Heart right ventricle (tissue), 16 donors: Measurements from ENCODE around the gene ADAR. TPM values are rescaled to one million over a fixed set of nuclear protein-coding genes. Genes with fewer than 3 reads are reported as not detected.
A peak's percentile ranks its signal among the peaks of the same experiment; 100 is the strongest.

Experiments
- ATAC-seq, 8 donors: fragments of 200-7000 bp; cut with Tn5 transposase; one replicate each; pipeline ENCODE4 v1.9.1; 2020; ENCODE audit warnings: mild to moderate bottlenecking in 8 of 8, moderate library complexity in 8 of 8, moderate number of reproducible peaks in 1 of 8
- DNase-seq, 2 donors: peaks; one replicate each; pipeline ENCODE4 v3.0.0-alpha.2; 2020
- H3K27ac ChIP-seq, 10 donors: fragments of 200-600 bp; sonication (generic) in 2 of 10; one replicate each; pipeline versions ENCODE4 v1.5.0 to v1.8.0; 2020 to 2022; ENCODE audit warnings: mild to moderate bottlenecking in 3 of 10
- H3K27me3 ChIP-seq, 7 donors: fragments of 200-600 bp; one replicate each; pipeline ENCODE4 v1.8.0; 2021 to 2022; ENCODE audit warnings: mild to moderate bottlenecking in 2 of 7
- H3K36me3 ChIP-seq, 9 donors: fragments of 200-600 bp; sonication (generic) in 1 of 9; one replicate each; pipeline versions ENCODE4 v1.5.0 to v1.8.0; 2020 to 2022; ENCODE audit warnings: mild to moderate bottlenecking in 2 of 9
- H3K4me1 ChIP-seq, 9 donors: fragments of 200-600 bp; sonication (generic) in 1 of 9; one replicate each; pipeline versions ENCODE4 v1.5.0 to v1.8.0; 2020 to 2022; ENCODE audit warnings: mild to moderate bottlenecking in 4 of 9
- H3K4me3 ChIP-seq, 10 donors: fragments of 200-600 bp; sonication (generic) in 2 of 10; one replicate each; pipeline versions ENCODE4 v1.5.0 to v1.8.0; 2020 to 2022; ENCODE audit warnings: mild to moderate bottlenecking in 7 of 10, moderate library complexity in 2 of 10
- H3K9me3 ChIP-seq, 11 donors: fragments of 200-600 bp in 10 of 11; sonication (generic) in 2 of 11; one replicate each; pipeline versions ENCODE4 v1.5.0 to v1.8.0; 2013 to 2022; ENCODE audit warnings: mild to moderate bottlenecking in 2 of 11, control low read depth in 1 of 11, moderate library complexity in 1 of 11
- WGBS, 2 donors: extraction: QIAGEN DNeasy Blood & Tissue Kit; methylation state at CpG; one replicate each; pipeline ENCODE4 v1.1.7; 2013; ENCODE audit warnings: inconsistent platforms in 1 of 2; 5-methylcytosine and 5-hydroxymethylcytosine counted together
- intact Hi-C, 10 donors: fragments of 100-400 bp; cut with DNase I; formaldehyde crosslinking; loops; one replicate each; pipeline versions ENCODE4 v1.11.1 to v1.14.2; 2022
- polyA plus RNA-seq, 2 donors: library from polyadenylated mRNA; stranded (reverse); fragments of 200-250 nt; gene quantifications; one replicate each; pipeline ENCODE4 v1.2.3, GENCODE V29; 2013
- total RNA-seq, 10 donors: library from RNA; stranded (reverse); fragmentation: NEBNext Ultra II Directional in 3 of 10; extraction: Animal tissue kit (Norgen Biotek cat#: 25700) in 3 of 10; gene quantifications; one replicate each; pipeline versions ENCODE4 v1.2.1 to v1.2.4, GENCODE V29; 2021 to 2023
- TF ChIP-seq, protein P1 (sequence below), 9 donors: fragments of 200-600 bp; sonication (generic) in 2 of 9; IDR thresholded peaks; one replicate each; pipeline versions ENCODE4 v1.5.0 to v1.8.0; 2021 to 2022; ENCODE audit warnings: antibody characterized with exemption in 9 of 9, mild to moderate bottlenecking in 5 of 9, moderate library complexity in 1 of 9
- donor health status: Arrhythmogenic right ventricular cardiomyopathy.
- donor health status: ischemic (EF 13 %, LVEDD 7.1; RV severe dilation, severe dysfunction).
- donor health status: healthy with polysubstance abuse.
- donor health status: DM: no; HTN: yes; CAD: no.
- donor health status: DM: no; HTN: no; CAD: no.
- donor health status: ischemic (EF 25% LVEDD 6.9; RV normal size, moderate dysfunction).
- donor health status: ischemic (EF 25% LVEDD 5.7; RV mildly dilated, moderate dysfunction).
- donor health status: healthy.
- donor health status: DM: yes; HTN: yes; CAD: no.
- donor health status: Ischemic cardiomyopathy.
- donor health status: ischemic (EF 35%, LVEDD 5.7; RV mildly dilated, moderate dysfunction).
- donor health status: nonischemic (EF 11% LVEDD 7.7; RV severe dilation, severe dysfunction).
- donor health status: DM: yes; HTN: yes; CAD: no.
- donor health status: PGD.
- donor health status: ischemic (EF 29% LVEDD 5.4; RV normal size, mild dysfunction).
- donor health status: nonischemic (EF 23%, LVEDD 6.1; RV moderate dilation, normal function).

The ADAR gene
- total and polyA plus RNA-seq, 12 donors: 15.4 to 103 (median 52.1) TPM

DNA sequence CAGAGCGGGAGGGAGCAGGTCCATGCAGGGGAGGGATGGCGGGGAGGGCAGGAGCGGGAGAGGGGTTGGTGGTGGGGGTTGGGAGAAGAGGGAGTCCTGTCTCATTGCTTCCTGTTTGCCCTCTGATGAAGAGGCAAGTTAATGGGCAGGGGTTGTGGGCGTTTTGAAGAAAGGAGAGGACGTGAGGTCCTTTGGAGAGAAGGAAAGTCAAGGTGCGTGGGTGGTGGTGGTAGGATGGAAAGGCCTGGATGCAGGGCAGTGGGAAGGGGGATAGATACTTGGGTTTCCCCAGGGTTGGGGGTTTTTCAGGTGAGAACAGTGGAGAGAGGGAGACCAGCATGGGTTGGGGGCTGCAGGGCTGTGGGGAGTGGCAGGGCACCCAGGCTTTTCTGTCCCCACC lies 66.8 kb downstream of the ADAR start:
- H3K27ac ChIP-seq: no peak overlapping the region
- WGBS, 2 donors: 71% methylated on average over 6 of the region's 6 CpGs
- H3K4me3 ChIP-seq: no peak overlapping the region
- TF ChIP-seq, protein P1, sequence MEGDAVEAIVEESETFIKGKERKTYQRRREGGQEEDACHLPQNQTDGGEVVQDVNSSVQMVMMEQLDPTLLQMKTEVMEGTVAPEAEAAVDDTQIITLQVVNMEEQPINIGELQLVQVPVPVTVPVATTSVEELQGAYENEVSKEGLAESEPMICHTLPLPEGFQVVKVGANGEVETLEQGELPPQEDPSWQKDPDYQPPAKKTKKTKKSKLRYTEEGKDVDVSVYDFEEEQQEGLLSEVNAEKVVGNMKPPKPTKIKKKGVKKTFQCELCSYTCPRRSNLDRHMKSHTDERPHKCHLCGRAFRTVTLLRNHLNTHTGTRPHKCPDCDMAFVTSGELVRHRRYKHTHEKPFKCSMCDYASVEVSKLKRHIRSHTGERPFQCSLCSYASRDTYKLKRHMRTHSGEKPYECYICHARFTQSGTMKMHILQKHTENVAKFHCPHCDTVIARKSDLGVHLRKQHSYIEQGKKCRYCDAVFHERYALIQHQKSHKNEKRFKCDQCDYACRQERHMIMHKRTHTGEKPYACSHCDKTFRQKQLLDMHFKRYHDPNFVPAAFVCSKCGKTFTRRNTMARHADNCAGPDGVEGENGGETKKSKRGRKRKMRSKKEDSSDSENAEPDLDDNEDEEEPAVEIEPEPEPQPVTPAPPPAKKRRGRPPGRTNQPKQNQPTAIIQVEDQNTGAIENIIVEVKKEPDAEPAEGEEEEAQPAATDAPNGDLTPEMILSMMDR (IDR thresholded peaks at IDR 0.05): no peak
- no peaks in the 10 kb centered on the region for H3K9me3 ChIP-seq
- ATAC-seq: no peak
- peaks cover 0 to 8% (median 0%) of the 10 kb centered on the region in 9 donors for H3K36me3 ChIP-seq
- H3K4me1 ChIP-seq: peaks cover 0 to 9% (median 0%) of the 10 kb centered on the region in 9 donors
- DNase-seq: no peak
- intact Hi-C loops: loop anchor here in 5 of 10 donors (5.0 to 10.0 kb wide), 3 partner anchors 64 to 186 kb away; partner anchors contain the start of gene IL6R (in 1 of the 5)
- H3K27me3 ChIP-seq: no peaks in the 10 kb centered on the region

DNA sequence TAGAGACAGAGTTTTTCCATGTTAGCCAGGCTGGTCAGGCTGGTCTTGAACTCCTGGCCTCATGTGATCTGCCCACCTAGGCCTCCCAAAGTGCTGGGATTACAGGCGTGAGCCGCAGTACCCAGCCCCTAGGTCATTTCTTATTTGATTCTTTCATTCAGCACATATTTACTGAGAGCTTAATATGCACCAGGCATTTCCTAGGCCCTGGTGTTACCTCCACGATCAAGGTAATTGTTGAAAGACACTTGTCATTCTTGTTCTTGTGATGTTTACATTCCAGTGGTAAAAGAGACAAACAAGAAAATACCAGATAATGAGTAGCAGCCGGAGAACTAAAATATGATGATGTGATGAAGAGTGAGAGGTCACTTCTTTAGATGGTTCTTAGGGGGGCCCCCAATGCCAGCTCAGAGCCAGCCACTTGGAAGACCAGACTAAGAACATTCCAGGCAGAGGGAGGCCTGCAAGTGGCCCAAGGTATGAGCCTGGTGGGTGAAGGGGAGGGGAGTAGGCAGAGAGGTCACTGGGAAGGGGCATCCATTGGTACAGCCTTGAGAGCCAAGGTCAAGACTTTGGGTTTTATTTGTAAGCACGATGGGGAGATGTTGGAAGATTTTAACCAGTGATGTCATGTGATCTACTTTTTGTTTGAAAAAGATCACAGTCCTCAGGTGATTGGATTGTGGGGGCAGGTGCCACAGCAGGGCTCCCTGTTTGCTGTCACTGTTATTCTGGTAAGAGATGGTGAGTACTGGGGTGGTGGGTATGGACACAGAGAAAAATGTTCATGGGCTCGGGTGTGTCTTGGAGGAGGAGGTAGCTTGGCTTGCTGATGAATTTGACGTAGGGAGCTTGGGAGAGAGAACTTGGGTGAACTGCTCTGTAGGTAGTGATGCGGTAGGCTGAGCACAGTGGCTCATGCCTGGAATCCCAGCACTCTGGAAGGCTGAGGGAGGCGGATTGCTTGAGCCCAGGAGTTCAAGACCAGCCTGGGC lies 68.2 kb downstream of the ADAR start:
- intact Hi-C loops: loop anchor here in 5 of 10 donors (5.0 to 10.0 kb wide), 3 partner anchors 62 to 185 kb away; partner anchors contain the start of gene IL6R (in 1 of the 5)
- Histone ChIP-seq H3K27me3 (no peaks in the 10 kb centered on the region), H3K36me3 (peaks cover 0 to 8% (median 0%) of the 10 kb centered on the region in 9 donors), H3K4me1 (peaks cover 0 to 9% (median 0%) of the 10 kb centered on the region in 9 donors), H3K4me3 (no peak overlapping the region), H3K27ac (no peak overlapping the region), H3K9me3 (no peaks in the 10 kb centered on the region)
- TF ChIP-seq, protein P1 (IDR thresholded peaks at IDR 0.05): no peak
- no peak for ATAC-seq
- 90 to 92% methylated on average over 9 of the region's 9 CpGs for WGBS, 2 donors
- no peak for DNase-seq

DNA sequence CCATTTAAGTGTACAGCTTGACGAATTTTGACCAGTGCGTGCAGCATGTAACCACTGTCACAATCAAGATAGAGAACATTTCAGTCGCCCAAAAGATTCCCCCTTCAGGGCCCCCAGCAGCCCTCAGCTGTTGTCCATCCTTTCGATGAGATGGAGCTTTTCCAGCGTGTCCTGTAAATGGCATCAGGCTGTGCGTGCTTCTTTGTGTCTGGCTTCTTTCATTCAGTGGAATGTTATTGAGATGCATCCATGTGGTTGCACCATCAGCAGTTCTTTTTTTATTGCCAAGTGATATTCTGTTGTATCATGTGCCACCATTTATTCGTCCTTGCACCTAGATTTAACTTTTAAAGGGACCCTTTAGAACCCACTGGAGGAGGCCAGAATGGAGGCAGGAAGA lies 71.4 kb downstream of the ADAR start:
- Histone ChIP-seq H3K27me3 (no peaks in the 10 kb centered on the region), H3K4me1 (no peaks in the 10 kb centered on the region), H3K27ac (no peak overlapping the region), H3K9me3 (no peaks in the 10 kb centered on the region), H3K4me3 (no peak overlapping the region), H3K36me3 (peaks cover 0 to 13% (median 0%) of the 10 kb centered on the region in 9 donors)
- DNase-seq (no peak), ATAC-seq (peak in 1 of 8 donors; percentile 33)
- WGBS, 2 donors: 58 to 67% methylated on average over 7 of the region's 7 CpGs
- TF ChIP-seq, protein P1 (IDR thresholded peaks at IDR 0.05): no peak
- intact Hi-C loops: no loop called here

DNA sequence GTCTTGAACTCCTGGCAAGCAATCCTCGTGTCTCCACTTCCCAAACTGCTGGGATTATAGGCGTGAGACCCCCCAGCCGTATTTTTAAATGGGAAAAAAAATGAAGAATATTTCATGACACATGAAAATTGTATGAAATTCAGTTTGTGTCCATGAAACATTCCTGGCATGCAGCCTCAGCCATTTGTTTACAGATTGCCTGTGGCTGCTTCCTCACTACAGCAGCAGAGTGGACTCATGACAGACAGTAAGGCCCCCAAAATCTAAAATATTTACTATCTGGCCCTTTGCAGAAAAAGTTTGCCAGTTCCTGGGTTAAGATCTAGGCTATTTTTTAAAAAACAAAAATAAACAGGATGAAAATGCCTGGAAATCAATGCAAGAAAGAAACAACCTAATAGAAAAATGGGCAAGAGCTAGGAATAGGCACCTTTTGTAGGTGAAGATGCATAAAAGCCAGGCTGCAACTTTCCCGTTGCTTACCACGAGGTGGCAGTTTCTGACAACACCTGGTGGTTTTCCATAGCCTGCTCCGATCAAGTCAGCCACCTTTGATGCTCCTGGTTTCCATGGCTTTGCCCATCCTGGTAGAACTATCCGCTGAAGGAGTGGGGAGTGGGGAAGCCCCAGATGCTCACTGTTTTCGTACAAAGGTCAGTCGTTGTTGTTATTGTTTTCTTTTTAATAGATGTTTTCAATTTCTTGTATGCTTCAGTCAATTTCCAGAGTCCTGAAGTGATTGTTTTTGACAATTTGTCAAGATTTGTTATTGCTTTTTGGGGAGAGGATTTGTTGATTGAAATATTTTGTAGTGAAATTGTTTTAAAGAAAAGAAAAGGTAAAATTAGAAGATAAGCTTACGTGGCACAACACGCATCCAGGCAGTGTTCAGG lies 73.8 kb downstream of the ADAR start:
- ATAC-seq: no peak
- Histone ChIP-seq H3K27ac (no peak overlapping the region), H3K9me3 (no peaks in the 10 kb centered on the region), H3K36me3 (peaks cover 0 to 14% (median 0%) of the 10 kb centered on the region in 9 donors), H3K27me3 (no peaks in the 10 kb centered on the region), H3K4me3 (no peak overlapping the region), H3K4me1 (no peaks in the 10 kb centered on the region)
- DNase-seq: no peak
- intact Hi-C loops: no loop called here
- TF ChIP-seq, protein P1 (IDR thresholded peaks at IDR 0.05): peak in 5 of 9 donors; percentile 31 to 52 (median 36)
- 61 to 70% methylated on average over 11 of the region's 11 CpGs for WGBS, 2 donors
